Effector CD8-positive, alpha-beta T cell (primary cell): Measurements from ENCODE around the gene PSTPIP1.
A peak's percentile ranks its signal among the peaks of the same experiment; 100 is the strongest.

Source experiments
- DNase-seq: peaks from one replicate; lab custom pipeline; 2025; lab: John Stamatoyannopoulos, UW

The PSTPIP1 gene

DNA sequence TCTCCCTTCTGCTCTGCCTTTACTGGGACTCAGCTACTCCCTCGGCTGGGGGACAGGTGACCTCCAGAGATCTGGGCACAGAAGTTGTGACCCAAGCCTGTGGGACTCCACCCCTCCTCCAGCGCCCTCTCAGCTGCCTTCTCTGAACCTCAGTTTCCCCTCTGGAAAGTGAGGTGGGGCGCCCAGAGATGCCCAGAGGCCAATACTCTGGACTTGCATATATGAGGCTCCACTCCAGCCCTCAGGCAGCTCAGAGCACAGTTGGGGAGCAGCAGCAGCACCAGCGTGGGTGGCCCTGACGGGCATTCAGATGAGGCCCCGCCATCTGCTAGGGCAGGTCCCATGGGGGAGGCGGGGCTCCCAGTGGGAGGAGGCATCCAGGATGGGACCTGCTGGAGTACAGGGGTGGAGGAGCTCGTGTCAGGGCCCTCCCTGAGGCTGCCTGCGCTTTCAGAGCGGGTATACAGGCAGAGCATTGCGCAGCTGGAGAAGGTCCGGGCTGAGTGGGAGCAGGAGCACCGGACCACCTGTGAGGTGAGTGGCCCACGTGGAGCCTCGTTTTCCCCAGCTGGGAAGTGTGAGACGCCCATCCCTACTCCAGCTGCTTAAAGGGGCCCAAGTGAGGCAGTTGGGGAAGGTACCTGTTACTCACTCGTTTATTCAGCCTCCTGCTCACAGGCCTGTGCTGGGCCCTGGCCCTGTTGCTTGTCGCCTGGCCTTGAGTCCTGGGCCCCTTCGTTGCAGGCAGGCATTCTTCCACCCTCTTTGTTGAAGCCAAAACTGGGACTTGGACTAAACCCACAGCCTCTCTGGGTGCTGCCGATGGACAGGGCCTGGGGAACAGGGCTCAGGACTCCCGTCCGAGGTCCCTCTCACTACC lies 35.4 kb downstream of the PSTPIP1 start:
- no peak for DNase-seq

DNA sequence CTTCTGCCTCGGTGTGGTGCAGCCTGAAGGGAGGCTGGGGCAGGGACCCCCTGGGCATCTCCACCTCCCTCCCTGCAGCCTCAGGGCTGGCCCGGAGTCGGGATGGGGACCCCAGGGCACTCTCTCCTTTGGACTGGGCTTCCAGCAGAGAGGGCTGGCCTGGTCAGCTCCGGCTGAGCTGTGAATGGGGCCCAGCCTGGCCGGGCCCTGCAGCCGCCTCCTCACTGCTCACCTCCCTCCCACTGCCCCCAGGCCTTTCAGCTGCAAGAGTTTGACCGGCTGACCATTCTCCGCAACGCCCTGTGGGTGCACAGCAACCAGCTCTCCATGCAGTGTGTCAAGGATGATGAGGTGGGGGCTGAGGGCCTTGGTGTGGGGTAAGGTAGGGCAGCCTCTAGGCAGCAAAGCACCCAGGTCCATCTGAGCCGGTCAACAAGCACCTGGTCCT lies 36.0 kb downstream of the PSTPIP1 start:
- DNase-seq = no peak

GRCh38 chr15:77031376-77032050 lies 36.6 kb downstream of the PSTPIP1 start:
- no peak for DNase-seq

DNA sequence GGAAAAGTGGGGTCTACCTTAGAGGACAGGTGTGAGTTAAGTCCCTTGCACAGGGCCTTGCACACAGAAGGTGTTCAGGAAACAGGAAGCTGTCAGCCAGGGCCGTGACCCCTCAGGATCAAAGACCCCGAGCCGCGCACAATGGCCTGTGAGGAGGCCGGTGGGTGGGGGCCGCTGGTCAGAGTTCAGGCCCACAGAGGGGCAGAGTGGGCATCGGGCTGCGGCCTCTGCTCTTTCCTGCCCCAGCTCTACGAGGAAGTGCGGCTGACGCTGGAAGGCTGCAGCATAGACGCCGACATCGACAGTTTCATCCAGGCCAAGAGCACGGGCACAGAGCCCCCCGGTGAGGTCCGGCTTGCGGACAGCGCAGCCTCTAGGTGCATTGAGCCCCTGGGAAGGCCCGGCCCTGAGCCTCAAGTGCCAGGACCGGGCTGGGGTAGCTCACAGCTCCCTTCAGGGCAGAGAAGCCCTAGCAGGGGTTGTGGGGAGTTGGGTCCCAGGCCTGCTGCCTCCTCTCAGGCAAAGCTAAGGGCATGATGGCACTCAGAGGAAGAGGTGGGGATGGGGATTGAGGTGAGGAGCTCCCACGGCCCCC lies 37.2 kb downstream of the PSTPIP1 start:
- DNase-seq = no peak

GRCh38 chr15:77032647-77033416 lies 37.9 kb downstream of the PSTPIP1 start:
- DNase-seq = no peak

DNA sequence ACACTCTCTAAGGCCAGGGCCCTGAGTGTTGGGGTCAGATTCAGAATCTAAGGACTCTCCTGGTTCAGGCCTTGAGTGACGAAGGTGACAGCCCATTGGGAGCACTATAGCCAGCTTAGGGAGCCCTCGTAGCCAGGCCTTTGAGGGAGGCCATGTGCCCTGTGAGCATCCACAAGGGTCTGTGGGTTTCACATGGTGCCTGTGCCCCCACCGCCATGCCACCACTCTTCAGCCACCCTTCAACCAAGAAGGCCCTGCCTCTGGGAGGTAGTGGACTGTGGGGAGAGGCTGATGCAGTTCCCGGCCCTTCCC lies 38.4 kb downstream of the PSTPIP1 start:
- no peak for DNase-seq

- no peak for DNase-seq
Measured at GRCh38 chr15:77033729-77034671, 39.1 kb downstream of the PSTPIP1 start.

- DNase-seq = peak; percentile 32
Measured at GRCh38 chr15:77034695-77035489, 40.0 kb downstream of the PSTPIP1 start.

DNA sequence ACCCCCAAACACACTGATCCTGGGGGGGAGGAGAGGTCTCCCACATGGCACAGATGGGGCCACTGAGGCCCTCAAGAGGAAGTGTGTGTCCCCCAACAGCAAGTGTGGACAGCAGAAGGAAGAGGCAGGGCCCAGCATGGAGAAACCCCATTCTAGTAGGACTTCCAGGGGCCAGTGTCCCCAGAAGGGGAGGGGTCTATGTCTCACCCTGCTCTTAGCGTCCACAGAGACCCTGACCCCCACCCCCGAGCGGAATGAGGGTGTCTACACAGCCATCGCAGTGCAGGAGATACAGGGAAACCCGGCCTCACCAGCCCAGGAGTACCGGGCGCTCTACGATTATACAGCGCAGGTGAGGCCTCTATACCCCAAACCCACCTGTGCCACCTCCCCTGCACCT lies 40.7 kb downstream of the PSTPIP1 start:
- DNase-seq = no peak

DNA sequence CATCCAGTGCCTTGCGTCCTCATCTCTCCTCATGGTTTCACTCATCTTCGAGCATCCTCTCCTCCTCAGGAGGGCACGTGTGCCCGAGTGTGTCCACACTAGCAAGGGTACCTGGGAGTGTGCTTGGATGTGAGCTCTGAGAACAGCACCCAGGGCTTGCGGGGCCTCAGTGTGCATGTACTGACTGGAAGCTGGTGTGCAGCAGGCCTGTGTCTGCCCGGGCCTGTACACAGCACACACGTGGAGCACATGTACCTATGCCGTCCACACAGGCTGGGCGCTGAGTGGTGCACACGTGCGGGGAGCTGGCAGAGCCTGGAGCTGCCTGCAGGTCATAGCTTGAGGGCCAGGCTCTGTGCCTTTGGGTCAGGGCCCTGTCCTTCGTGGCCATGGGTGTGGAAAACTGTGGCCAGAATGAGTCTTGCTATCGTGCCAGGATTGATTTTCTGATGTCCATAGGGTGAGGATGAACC lies 41.1 kb downstream of the PSTPIP1 start:
- DNase-seq = no peak

GRCh38 chr15:77036537-77037387 lies 41.8 kb downstream of the PSTPIP1 start:
- DNase-seq = no peak

- DNase-seq = no peak
Measured at GRCh38 chr15:77037388-77038209, 42.7 kb downstream of the PSTPIP1 start.

DNA sequence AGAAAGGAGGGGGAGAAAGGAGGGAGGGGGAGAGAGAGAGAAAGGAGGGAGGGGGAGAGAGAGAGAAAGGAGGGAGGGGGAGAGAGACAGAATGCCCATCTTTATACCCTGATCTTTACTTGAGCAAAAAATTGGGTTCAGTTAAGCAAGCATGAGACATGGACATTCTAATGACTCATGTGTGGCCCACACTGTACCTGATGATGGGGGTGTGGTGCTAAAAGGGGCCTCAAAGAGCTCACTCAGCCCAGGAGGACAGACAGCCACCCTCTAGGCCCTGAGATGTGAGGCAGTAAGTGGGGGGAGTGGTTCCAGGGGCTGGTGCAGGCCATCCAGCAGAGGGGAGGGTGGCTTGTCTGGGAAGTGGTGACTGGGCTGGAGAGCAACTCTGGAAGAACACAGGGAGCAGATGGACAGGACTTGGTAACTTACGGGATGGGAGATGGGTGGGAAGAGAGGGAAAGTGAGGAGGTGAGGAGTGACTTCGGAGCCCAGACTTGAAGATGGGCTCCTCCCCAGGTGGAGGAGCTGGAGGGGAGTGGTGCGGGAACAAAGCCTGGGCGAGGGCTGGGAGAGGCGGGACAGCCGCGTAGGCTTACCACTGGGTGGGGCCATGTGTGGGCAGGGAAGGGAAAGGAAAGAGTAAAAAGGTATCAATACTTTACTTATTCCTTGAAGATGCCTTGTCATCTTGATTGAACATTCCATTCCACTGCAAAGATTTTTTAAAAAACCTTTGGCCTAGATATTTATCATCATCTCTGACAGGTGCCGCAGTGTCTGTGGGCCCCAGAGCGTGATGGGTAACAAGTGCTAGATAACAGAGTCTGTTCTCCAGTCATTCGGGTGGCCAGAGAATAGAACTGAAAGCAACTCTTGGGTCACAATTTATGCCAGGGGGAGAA lies 43.6 kb downstream of the PSTPIP1 start:
- no peak for DNase-seq

- no peak for DNase-seq
Measured at GRCh38 chr15:77039217-77039533, 44.2 kb downstream of the PSTPIP1 start.

DNA sequence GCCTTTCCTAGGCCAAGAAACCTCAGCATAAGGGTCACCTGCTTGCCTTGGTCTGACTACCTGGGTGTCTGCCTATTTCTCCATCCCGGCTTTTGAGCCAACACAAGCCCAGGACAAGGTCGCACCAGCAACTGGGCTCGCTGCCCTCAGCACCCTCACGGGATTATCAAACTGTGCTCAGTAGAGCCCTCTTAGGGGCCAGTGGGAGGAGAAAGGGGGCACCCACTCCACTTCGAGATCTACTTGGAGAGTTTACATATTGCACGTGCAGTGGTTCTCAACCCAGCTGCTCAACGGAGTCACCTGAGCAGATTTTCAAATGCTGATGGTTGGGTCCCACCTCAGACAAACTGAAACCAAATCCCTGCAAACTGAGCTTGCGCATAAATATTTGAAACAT lies 44.9 kb downstream of the PSTPIP1 start:
- no peak for DNase-seq

DNA sequence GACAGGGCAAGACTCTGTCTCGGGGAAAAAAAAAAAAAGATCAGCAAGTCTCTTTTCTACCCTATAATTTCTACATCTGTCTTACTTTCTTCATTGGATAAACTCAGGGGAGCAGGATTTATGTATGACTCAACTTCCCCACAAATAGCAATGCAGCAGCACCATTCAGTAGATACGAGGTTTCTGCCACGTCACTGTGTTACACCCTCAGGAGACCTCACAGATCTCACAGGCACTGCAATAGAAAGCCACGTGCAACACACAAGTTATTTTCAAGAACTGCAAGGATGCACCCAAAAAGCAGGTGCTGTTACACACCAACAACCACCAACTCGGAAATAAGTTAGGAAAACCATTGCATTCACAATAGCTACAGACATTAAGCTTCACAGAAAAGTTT lies 45.7 kb downstream of the PSTPIP1 start:
- no peak for DNase-seq

DNA sequence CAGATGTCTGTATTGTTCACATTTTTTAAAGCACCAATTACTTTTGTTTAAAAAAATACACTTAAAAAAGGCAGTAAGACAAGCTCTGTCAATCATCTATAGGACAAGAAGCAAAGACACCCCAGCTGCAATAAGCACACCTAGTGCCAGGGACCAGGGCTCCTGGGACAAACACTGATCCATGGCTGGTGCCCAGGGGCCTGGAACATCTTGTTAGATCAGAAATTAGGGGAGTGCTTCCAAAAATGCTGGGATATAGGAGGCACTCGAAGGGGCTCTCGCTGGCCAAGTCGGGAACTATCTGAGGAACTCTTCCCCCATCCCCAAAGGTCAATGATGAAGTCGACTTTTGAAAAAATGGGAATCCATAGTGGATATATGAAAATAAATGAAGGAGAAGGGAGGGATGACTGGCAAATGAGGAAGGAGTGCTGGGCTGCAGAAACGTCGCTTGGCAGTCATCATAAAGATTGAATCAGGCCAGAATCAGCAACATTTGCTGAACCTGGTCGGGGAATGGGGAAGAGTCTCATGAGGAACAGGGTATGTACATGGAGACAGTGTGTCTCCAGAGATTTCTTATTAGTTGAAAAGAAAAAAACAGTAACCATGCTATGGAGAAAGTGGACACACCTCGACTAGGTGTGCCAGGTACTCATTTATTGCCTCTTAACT lies 47.5 kb downstream of the PSTPIP1 start:
- no peak for DNase-seq
